ENCODE measurements around the gene PHGDH. TPM values are rescaled to one million over a fixed set of nuclear protein-coding genes. Genes with fewer than 3 reads are reported as not detected.
"Not testable (repeated sequence)": the region's sequence is repeated elsewhere in the genome, so short reads cannot be mapped to it uniquely, and the experiment has no call there.

PHGDH gene
- total and polyA plus RNA-seq, 5 donors from 2014 or later = 1.5 to 6.6 (median 4.4) TPM

- ATAC-seq (ENCODE audit: low read depth in 2 of 2) = not testable (repeated sequence)
Measured at GRCh38 chr1:119786473-119787050, 74.8 kb downstream of the PHGDH start.

DNA sequence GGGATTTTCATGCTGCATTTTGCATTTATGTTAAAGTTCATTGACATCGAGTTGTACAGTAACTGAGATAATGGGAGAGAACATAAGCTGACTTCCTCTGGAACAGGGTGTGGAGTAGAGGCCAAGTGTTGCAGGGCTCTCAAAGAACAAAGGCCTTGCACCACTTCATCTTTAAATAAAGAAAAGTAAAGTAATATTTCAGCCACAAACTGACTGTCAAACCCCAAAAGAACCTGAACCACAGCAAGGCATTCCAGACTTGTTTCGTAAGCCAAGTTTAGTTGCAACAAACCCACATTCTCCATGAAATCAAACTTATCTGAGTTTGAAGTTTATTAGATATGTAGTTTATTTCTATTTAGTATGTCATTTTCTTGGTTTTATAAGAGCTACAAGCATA is 76.0 kb downstream of the PHGDH start:
- ATAC-seq (ENCODE audit: low read depth in 2 of 2) (no peak), DNase-seq (no peak)
- Histone ChIP-seq H3K4me3 (ENCODE audit: low read depth, low read length) (no peak overlapping the region), H3K36me3 (ENCODE audit: control insufficient read depth, insufficient read depth, low read length) (no peaks in the 10 kb centered on the region), H3K9me3 (ENCODE audit: control insufficient read depth in 2 of 2, low read length in 2 of 2) (no peaks in the 10 kb centered on the region), H3K27ac (ENCODE audit: insufficient read depth, low read length, poor library complexity, severe bottlenecking) (no peak overlapping the region), H3K4me1 (ENCODE audit: control insufficient read depth, insufficient read depth, low read length, poor library complexity, severe bottlenecking) (no peaks in the 10 kb centered on the region), H3K27me3 (ENCODE audit: control insufficient read depth, insufficient read depth, low read length) (no peaks in the 10 kb centered on the region)
- H3K36me3 Mint-ChIP-seq = no peaks in the 10 kb centered on the region
- H3K4me1 Mint-ChIP-seq = no peaks in the 10 kb centered on the region
- no peak overlapping the region for H3K4me3 Mint-ChIP-seq
- H3K27ac Mint-ChIP-seq = no peak overlapping the region
- peaks cover 20% of the 10 kb centered on the region for H3K27me3 Mint-ChIP-seq
- H3K9me3 Mint-ChIP-seq = peaks cover 0 to 3% (median 0%) of the 10 kb centered on the region in 7 donors

More at GRCh38 chr1:119786473-119787050, 74.8 kb downstream of the PHGDH start:
- peaks cover 21% of the 10 kb centered on the region for H3K27me3 Mint-ChIP-seq
- H3K4me1 Mint-ChIP-seq; H3K4me3 ChIP-seq (ENCODE audit: low read depth, low read length); H3K36me3 ChIP-seq (ENCODE audit: control insufficient read depth, insufficient read depth, low read length); H3K27ac Mint-ChIP-seq; H3K36me3 Mint-ChIP-seq; H3K4me1 ChIP-seq (ENCODE audit: control insufficient read depth, insufficient read depth, low read length, poor library complexity, severe bottlenecking); H3K4me3 Mint-ChIP-seq; H3K9me3 Mint-ChIP-seq; H3K9me3 ChIP-seq (ENCODE audit: control insufficient read depth in 2 of 2, low read length in 2 of 2); H3K27ac ChIP-seq (ENCODE audit: insufficient read depth, low read length, poor library complexity, severe bottlenecking); H3K27me3 ChIP-seq (ENCODE audit: control insufficient read depth, insufficient read depth, low read length): not testable (repeated sequence)
- peak in 1 of 3 donors; percentile 60 for DNase-seq

DNA sequence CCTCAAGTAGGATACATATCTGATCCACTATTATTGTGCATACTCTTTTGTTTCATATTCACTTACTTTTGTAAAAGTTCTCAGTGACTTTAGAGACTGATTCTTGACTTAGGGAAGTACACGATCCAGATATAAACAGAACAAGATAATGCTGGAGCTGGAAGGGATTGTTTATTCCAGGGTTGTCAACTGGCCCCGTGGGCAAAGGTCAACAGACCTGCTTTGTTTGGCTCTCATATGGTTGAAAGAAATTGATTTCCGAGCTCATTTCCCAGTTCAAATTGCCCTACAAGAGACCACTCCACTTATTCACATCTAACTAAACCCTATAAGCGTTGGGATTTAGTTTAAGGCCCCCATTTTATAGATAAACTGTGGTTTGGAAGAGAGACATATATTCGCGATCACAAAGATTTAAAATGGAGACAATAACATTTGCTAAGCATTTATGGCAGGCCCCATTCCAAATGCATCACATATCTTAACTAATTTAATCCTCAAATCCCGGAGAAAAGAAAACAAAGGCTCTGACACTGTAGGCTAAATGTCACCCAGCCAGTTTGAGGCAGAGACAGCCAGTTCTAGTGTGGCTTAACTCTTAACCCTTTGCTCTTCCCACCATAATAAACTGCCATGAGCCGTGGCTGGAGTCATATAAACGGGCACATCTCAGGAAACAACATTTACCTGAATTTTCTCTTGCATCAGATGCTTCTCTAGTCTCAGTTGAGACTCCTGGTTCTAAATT is 78.9 kb downstream of the PHGDH start:
- Histone ChIP-seq H3K9me3 (ENCODE audit: control insufficient read depth in 2 of 2, low read length in 2 of 2) (no peaks in the 10 kb centered on the region), H3K36me3 (ENCODE audit: control insufficient read depth, insufficient read depth, low read length) (no peaks in the 10 kb centered on the region), H3K4me1 (ENCODE audit: control insufficient read depth, insufficient read depth, low read length, poor library complexity, severe bottlenecking) (no peaks in the 10 kb centered on the region), H3K27ac (ENCODE audit: insufficient read depth, low read length, poor library complexity, severe bottlenecking) (no peak overlapping the region), H3K27me3 (ENCODE audit: control insufficient read depth, insufficient read depth, low read length) (peaks cover 2% of the 10 kb centered on the region), H3K4me3 (ENCODE audit: low read depth, low read length) (no peak overlapping the region)
- ATAC-seq (ENCODE audit: low read depth in 2 of 2) (no peak), DNase-seq (no peak)
- Mint-ChIP-seq H3K4me1 (no peaks in the 10 kb centered on the region), H3K9me3 (no peaks in the 10 kb centered on the region), H3K27ac (no peak overlapping the region), H3K27me3 (peaks cover 20% of the 10 kb centered on the region), H3K4me3 (no peak overlapping the region), H3K36me3 (no peaks in the 10 kb centered on the region)

- Histone ChIP-seq H3K27ac (ENCODE audit: insufficient read depth, low read length, poor library complexity, severe bottlenecking) (no peak overlapping the region), H3K4me1 (ENCODE audit: control insufficient read depth, insufficient read depth, low read length, poor library complexity, severe bottlenecking) (no peaks in the 10 kb centered on the region), H3K36me3 (ENCODE audit: control insufficient read depth, insufficient read depth, low read length) (no peaks in the 10 kb centered on the region), H3K9me3 (ENCODE audit: control insufficient read depth in 2 of 2, low read length in 2 of 2) (no peaks in the 10 kb centered on the region), H3K27me3 (ENCODE audit: control insufficient read depth, insufficient read depth, low read length) (peaks cover 2% of the 10 kb centered on the region), H3K4me3 (ENCODE audit: low read depth, low read length) (no peak overlapping the region)
- DNase-seq (no peak), ATAC-seq (ENCODE audit: low read depth in 2 of 2) (no peak)
- no peak overlapping the region for H3K27ac Mint-ChIP-seq
- H3K4me1 Mint-ChIP-seq = no peaks in the 10 kb centered on the region
- H3K4me3 Mint-ChIP-seq = no peak overlapping the region
- no peaks in the 10 kb centered on the region for H3K36me3 Mint-ChIP-seq
- no peaks in the 10 kb centered on the region for H3K9me3 Mint-ChIP-seq
- H3K27me3 Mint-ChIP-seq = peaks cover 25% of the 10 kb centered on the region
Measured at GRCh38 chr1:119791377-119791776, 79.6 kb downstream of the PHGDH start.

Other genes with a start within 250 kb of the PHGDH start
- not detected for gene HSD3B1, start 204.7 kb upstream of the PHGDH start, total RNA-seq
- gene HSD3B1, start 204.7 kb upstream of the PHGDH start, polyA plus RNA-seq = not detected
- not detected for gene ZNF697, start 63.7 kb upstream of the PHGDH start, total RNA-seq
- not detected for gene ZNF697, start 63.7 kb upstream of the PHGDH start, polyA plus RNA-seq
- gene HMGCS2, start 57.0 kb downstream of the PHGDH start, total RNA-seq = not detected
- not detected for gene HMGCS2, start 57.0 kb downstream of the PHGDH start, polyA plus RNA-seq
- not detected for gene REG4, start 99.5 kb downstream of the PHGDH start, total RNA-seq
- 1 to 10 TPM in 1 of 4 donors, under 1 TPM in 1, not detected in 2; 0.41 to 1.5 TPM for gene REG4, start 99.5 kb downstream of the PHGDH start, polyA plus RNA-seq
- gene ADAM30, start 184.6 kb downstream of the PHGDH start, total RNA-seq = not detected
- not detected for gene ADAM30, start 184.6 kb downstream of the PHGDH start, polyA plus RNA-seq

Data from CD4-positive, CD25-positive, alpha-beta regulatory T cell (primary cell).